SK-N-SH treated with all-trans-retinoic acid at 6 μM for 48 hours (cell line): ENCODE results near the gene PIWIL1.

ENCODE experiments used
- ATAC-seq: fragments of 200-7000 bp; cut with Tn5 transposase; 3 replicates; pipeline ENCODE4 v1.9.1; 2020; ENCODE audit warnings: mild to moderate bottlenecking, moderate library complexity
- ARNTL ChIP-seq: fragments of 450-650 bp; formaldehyde crosslinking; IDR thresholded peaks from 2 replicates; pipeline ENCODE4 v1.5.0; 2020; ENCODE audit warnings: low read depth, mild to moderate bottlenecking, moderate library complexity, borderline replicate concordance
- BACH2 ChIP-seq: fragments of 250-450 bp; sonication (Bioruptor Pico); IDR thresholded peaks from 2 replicates; pipeline ENCODE4 v1.9.0; 2021; ENCODE audit warnings: mild to moderate bottlenecking, borderline replicate concordance
- CREB5 ChIP-seq: fragments of 250-450 bp; sonication (Bioruptor Pico); IDR thresholded peaks from 2 replicates; pipeline ENCODE4 v1.5.1; 2020; ENCODE audit warnings: low read depth, mild to moderate bottlenecking, moderate library complexity
- CSDC2 ChIP-seq: fragments of 250-450 bp; sonication (Bioruptor Pico); IDR thresholded peaks from 2 replicates; pipeline ENCODE4 v1.5.0; 2020; ENCODE audit warnings: mild to moderate bottlenecking, moderate library complexity
- GLIS3 ChIP-seq: fragments of 250-450 bp; sonication (Bioruptor Pico); IDR thresholded peaks from 2 replicates; pipeline ENCODE4 v1.5.0; 2020; ENCODE audit warnings: mild to moderate bottlenecking, moderate library complexity
- ISL1 ChIP-seq: fragments of 250-450 bp; sonication (Bioruptor Pico); IDR thresholded peaks from 2 replicates; pipeline ENCODE4 v2.1.2; 2022; ENCODE audit warnings: mild to moderate bottlenecking, moderate library complexity
- OSR1 ChIP-seq: fragments of 250-450 bp; sonication (Bioruptor Pico); IDR thresholded peaks from 2 replicates; pipeline ENCODE4 v1.8.0; 2022; ENCODE audit warnings: moderate library complexity, mild to moderate bottlenecking, inconsistent platforms
- PATZ1 ChIP-seq: fragments of 250-450 bp; sonication (Bioruptor Pico); IDR thresholded peaks from 2 replicates; pipeline ENCODE4 v1.8.0; 2020; ENCODE audit warnings: mild to moderate bottlenecking, moderate library complexity, borderline replicate concordance
- POU6F1 ChIP-seq: fragments of 250-450 bp; sonication (Bioruptor Pico); IDR thresholded peaks from 2 replicates; pipeline ENCODE4 v1.8.0; 2021; ENCODE audit warnings: low read depth, mild to moderate bottlenecking, moderate library complexity, borderline replicate concordance
- PPARA ChIP-seq: fragments of 250-450 bp; sonication (Bioruptor Pico); IDR thresholded peaks from 2 replicates; pipeline ENCODE4 v1.5.0; 2020; ENCODE audit warnings: mild to moderate bottlenecking, borderline replicate concordance
- RARB ChIP-seq: fragments of 250-450 bp; sonication (Bioruptor Pico); IDR thresholded peaks from 2 replicates; pipeline ENCODE4 v1.8.0; 2021; ENCODE audit warnings: mild to moderate bottlenecking, moderate library complexity
- SNAI2 ChIP-seq: fragments of 250-450 bp; sonication (Bioruptor Pico); IDR thresholded peaks from 2 replicates; pipeline ENCODE4 v1.5.0; 2020; ENCODE audit warnings: mild to moderate bottlenecking, moderate library complexity
- TOX ChIP-seq: fragments of 250-450 bp; sonication (Bioruptor Pico); IDR thresholded peaks from 2 replicates; pipeline ENCODE4 v1.8.0; 2021; ENCODE audit warnings: mild to moderate bottlenecking, moderate library complexity, borderline replicate concordance
- TSHZ2 ChIP-seq: fragments of 250-450 bp; sonication (Bioruptor Pico); IDR thresholded peaks from 2 replicates; pipeline ENCODE4 v1.5.0; 2020; ENCODE audit warnings: mild to moderate bottlenecking, moderate library complexity
- ZC3H10 ChIP-seq: fragments of 250-450 bp; sonication (Bioruptor Pico); IDR thresholded peaks from 2 replicates; pipeline ENCODE4 v1.5.1; 2021; ENCODE audit warnings: mild to moderate bottlenecking, moderate library complexity
- ZFP3 ChIP-seq: fragments of 250-450 bp; sonication (Bioruptor Pico); IDR thresholded peaks from 2 replicates; pipeline ENCODE4 v1.5.0; 2020; ENCODE audit warnings: mild to moderate bottlenecking, moderate library complexity
- ZFP30 ChIP-seq: fragments of 450-650 bp; formaldehyde crosslinking; IDR thresholded peaks from 2 replicates; pipeline ENCODE4 v1.5.0; 2022; ENCODE audit warnings: mild to moderate bottlenecking, moderate library complexity
- ZNF565 ChIP-seq: fragments of 450-650 bp; formaldehyde crosslinking; conservative IDR thresholded peaks from 2 replicates; pipeline ENCODE4 v1.5.0; 2020; ENCODE audit warnings: low read depth, mild to moderate bottlenecking, moderate library complexity
- ZNF70 ChIP-seq: fragments of 450-650 bp; formaldehyde crosslinking; IDR thresholded peaks from 2 replicates; pipeline ENCODE4 v1.5.0; 2020; ENCODE audit warnings: mild to moderate bottlenecking, moderate library complexity
- ZNF8 ChIP-seq: fragments of 450-650 bp; formaldehyde crosslinking; IDR thresholded peaks from 2 replicates; pipeline ENCODE4 v1.5.0; 2020; ENCODE audit warnings: mild to moderate bottlenecking, moderate library complexity

Gene PIWIL1

GRCh38 chr12:130418251-130418650, 80.6 kb downstream of the PIWIL1 start (continued):
- TF ChIP-seq TSHZ2, result no peak
- no peak for TF ChIP-seq PATZ1
- TF ChIP-seq, all 23 proteins: peak for 0

- ATAC-seq, result no peak
- TF ChIP-seq ZNF565 (CRISPR knock-in tag) (no peak), OSR1 (no peak)
Observed at GRCh38 chr12:130419116-130419515, 81.4 kb downstream of the PIWIL1 start.

GRCh38 chr12:130420071-130420470, 82.4 kb downstream of the PIWIL1 start:
- TF ChIP-seq ZC3H10 (CRISPR knock-in tag) (no peak), BACH2 (CRISPR knock-in tag) (no peak), ZNF565 (CRISPR knock-in tag) (no peak), POU6F1 (CRISPR knock-in tag) (no peak), ZFP3 (CRISPR knock-in tag) (no peak), ZNF8 (CRISPR knock-in tag) (no peak), GLIS3 (no peak), TOX (CRISPR knock-in tag) (no peak), OSR1 (no peak), ZFP30 (CRISPR knock-in tag) (no peak), RARB (CRISPR knock-in tag) (no peak), CREB5 (CRISPR knock-in tag) (no peak), ISL1 (CRISPR knock-in tag) (no peak), CSDC2 (CRISPR knock-in tag) (no peak), ARNTL (CRISPR knock-in tag) (no peak), TSHZ2 (no peak), SNAI2 (CRISPR knock-in tag) (no peak), PPARA (CRISPR knock-in tag) (no peak), PATZ1 (no peak), ZNF70 (CRISPR knock-in tag) (no peak)
- TF ChIP-seq, all 23 proteins: peak for 0
- no peak for ATAC-seq
